ENCODE results near the gene RFTN1.

DNA sequence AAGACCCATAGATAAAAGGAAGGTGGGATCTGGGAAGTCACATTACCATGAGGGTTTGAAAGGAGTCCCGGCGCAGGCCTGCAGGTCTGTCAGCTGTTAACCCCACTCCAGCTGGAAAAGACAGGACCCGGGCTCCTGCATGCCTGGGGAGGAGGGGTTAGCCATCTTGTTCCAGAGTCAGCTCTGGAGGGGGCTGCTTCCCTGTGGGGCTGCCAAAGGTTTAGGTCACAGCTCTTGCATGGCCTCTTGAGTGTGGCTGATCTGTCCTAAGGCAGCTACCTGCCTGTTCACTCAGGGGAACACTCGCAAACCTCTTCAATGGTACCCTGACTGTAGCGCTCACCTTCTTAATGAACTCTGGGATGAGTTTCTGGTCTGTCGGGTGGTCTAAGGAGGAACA is 104.5 kb downstream of the RFTN1 start:
- TF ChIP-seq, protein P1, sequence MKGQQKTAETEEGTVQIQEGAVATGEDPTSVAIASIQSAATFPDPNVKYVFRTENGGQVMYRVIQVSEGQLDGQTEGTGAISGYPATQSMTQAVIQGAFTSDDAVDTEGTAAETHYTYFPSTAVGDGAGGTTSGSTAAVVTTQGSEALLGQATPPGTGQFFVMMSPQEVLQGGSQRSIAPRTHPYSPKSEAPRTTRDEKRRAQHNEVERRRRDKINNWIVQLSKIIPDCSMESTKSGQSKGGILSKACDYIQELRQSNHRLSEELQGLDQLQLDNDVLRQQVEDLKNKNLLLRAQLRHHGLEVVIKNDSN (CRISPR knock-in tag; IDR thresholded peaks at IDR 0.05): no peak
- TF ChIP-seq, protein P2, sequence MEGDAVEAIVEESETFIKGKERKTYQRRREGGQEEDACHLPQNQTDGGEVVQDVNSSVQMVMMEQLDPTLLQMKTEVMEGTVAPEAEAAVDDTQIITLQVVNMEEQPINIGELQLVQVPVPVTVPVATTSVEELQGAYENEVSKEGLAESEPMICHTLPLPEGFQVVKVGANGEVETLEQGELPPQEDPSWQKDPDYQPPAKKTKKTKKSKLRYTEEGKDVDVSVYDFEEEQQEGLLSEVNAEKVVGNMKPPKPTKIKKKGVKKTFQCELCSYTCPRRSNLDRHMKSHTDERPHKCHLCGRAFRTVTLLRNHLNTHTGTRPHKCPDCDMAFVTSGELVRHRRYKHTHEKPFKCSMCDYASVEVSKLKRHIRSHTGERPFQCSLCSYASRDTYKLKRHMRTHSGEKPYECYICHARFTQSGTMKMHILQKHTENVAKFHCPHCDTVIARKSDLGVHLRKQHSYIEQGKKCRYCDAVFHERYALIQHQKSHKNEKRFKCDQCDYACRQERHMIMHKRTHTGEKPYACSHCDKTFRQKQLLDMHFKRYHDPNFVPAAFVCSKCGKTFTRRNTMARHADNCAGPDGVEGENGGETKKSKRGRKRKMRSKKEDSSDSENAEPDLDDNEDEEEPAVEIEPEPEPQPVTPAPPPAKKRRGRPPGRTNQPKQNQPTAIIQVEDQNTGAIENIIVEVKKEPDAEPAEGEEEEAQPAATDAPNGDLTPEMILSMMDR (IDR thresholded peaks at IDR 0.05 in 2 of 3, conservative IDR thresholded peaks at IDR 0.05 in 1 of 3; ENCODE audit: insufficient read depth in 2 of 3, low read depth in 1 of 3, low read length in 3 of 3): no peak
- TF ChIP-seq JUN (IDR thresholded peaks at IDR 0.05; ENCODE audit: borderline replicate concordance, low read depth, low read length) (no peak), JUN (CRISPR knock-in tag; IDR thresholded peaks at IDR 0.05; ENCODE audit: borderline replicate concordance) (no peak), ETV6 (IDR thresholded peaks at IDR 0.05; ENCODE audit: borderline replicate concordance in 1 of 2, low read depth in 2 of 2, low read length in 1 of 2) (no peak), ETV6 (CRISPR knock-in tag; IDR thresholded peaks at IDR 0.05; ENCODE audit: borderline replicate concordance) (no peak), CBFB (CRISPR knock-in tag; IDR thresholded peaks at IDR 0.05) (no peak), SMAD3 (CRISPR knock-in tag; conservative IDR thresholded peaks at IDR 0.05) (no peak), POLR2AphosphoS5 (IDR thresholded peaks at IDR 0.05; ENCODE audit: control insufficient read depth, insufficient read depth, low read depth, low read length) (no peak), ZNF212 (CRISPR knock-in tag; IDR thresholded peaks at IDR 0.05) (no peak), ZNF431 (CRISPR knock-in tag; IDR thresholded peaks at IDR 0.05) (no peak), POLR2A (conservative IDR thresholded peaks at IDR 0.05) (no peak), CEBPB (tag; IDR thresholded peaks at IDR 0.05) (no peak), ZFX (CRISPR knock-in tag; IDR thresholded peaks at IDR 0.05) (no peak), ZKSCAN8 (CRISPR knock-in tag; IDR thresholded peaks at IDR 0.05) (no peak), RAD21 (CRISPR knock-in tag; conservative IDR thresholded peaks at IDR 0.05 in 1 of 2, IDR thresholded peaks at IDR 0.05 in 1 of 2) (no peak)
